HG02981 (cell line): Measurements from ENCODE around the gene KRT78.

Source experiments
- ATAC-seq: cut with Tn5 transposase; IDR thresholded peaks from one replicate; pipeline ENCODE4 v1.9.1; 2021; ENCODE audit warnings: mild to moderate bottlenecking, moderate library complexity; ENCODE audit not compliant: unreplicated experiment

Gene KRT78

GRCh38 chr12:52839436-52840105, 9.2 kb downstream of the KRT78 start:
- no peak for ATAC-seq

GRCh38 chr12:52838609-52839435, 10.0 kb downstream of the KRT78 start:
- ATAC-seq: no peak

- no peak for ATAC-seq
Measured at GRCh38 chr12:52837781-52838608, 10.8 kb downstream of the KRT78 start.

- ATAC-seq: no peak
Measured at GRCh38 chr12:52837413-52837741, 11.4 kb downstream of the KRT78 start.

GRCh38 chr12:52836491-52837412, 12.0 kb downstream of the KRT78 start:
- ATAC-seq: no peak

- ATAC-seq: no peak
Measured at GRCh38 chr12:52836042-52836466, 12.7 kb downstream of the KRT78 start.

- no peak for ATAC-seq
Measured at GRCh38 chr12:52835271-52836041, 13.3 kb downstream of the KRT78 start.

GRCh38 chr12:52834727-52835001, 14.1 kb downstream of the KRT78 start:
- no peak for ATAC-seq

GRCh38 chr12:52833922-52834726, 14.7 kb downstream of the KRT78 start, which contains the start of gene KRT79:
Gene KRT79, minus strand, starts transcription at chr12:52834311. Its CDS starts 51 bp downstream, at chr12:52834260.
- ATAC-seq: no peak

- ATAC-seq: no peak
Measured at GRCh38 chr12:52832985-52833905, 15.5 kb downstream of the KRT78 start.

GRCh38 chr12:52832451-52832850, 16.3 kb downstream of the KRT78 start:
- ATAC-seq: no peak

GRCh38 chr12:52831251-52831650, 17.5 kb downstream of the KRT78 start:
- no peak for ATAC-seq

GRCh38 chr12:52829986-52830770, 18.6 kb downstream of the KRT78 start:
- no peak for ATAC-seq

- ATAC-seq: no peak
Measured at GRCh38 chr12:52828591-52829021, 20.2 kb downstream of the KRT78 start.

GRCh38 chr12:52828156-52828555, 20.6 kb downstream of the KRT78 start:
- no peak for ATAC-seq

- no peak for ATAC-seq
Measured at GRCh38 chr12:52827499-52828090, 21.2 kb downstream of the KRT78 start.
